Chondrocyte (in vitro differentiated cells): ENCODE data around the gene TTLL5. TPM values are rescaled to one million over a fixed set of nuclear protein-coding genes. Genes with fewer than 3 reads are reported as not detected.

ENCODE experiments used
- DNase-seq: peaks from one replicate; pipeline ENCODE4 v3.0.0; 2021; ENCODE audit warnings: mixed read lengths, low spot score
- H3K27ac Mint-ChIP-seq: one replicate; pipeline ENCODE4 v1.8.0; 2021; ENCODE audit warnings: mild to moderate bottlenecking, moderate library complexity, mixed read lengths; ENCODE audit not compliant: unreplicated experiment
- H3K27me3 Mint-ChIP-seq: 2 replicates; pipeline ENCODE4 v1.8.0; 2021; ENCODE audit warnings: low read depth, mixed read lengths
- H3K36me3 Mint-ChIP-seq: 2 replicates; pipeline ENCODE4 v1.8.0; 2021; ENCODE audit warnings: low read depth, mixed read lengths
- H3K4me1 Mint-ChIP-seq: 2 replicates; pipeline ENCODE4 v1.8.0; 2021; ENCODE audit warnings: low read depth, mild to moderate bottlenecking, mixed read lengths
- H3K4me3 Mint-ChIP-seq: one replicate; pipeline ENCODE4 v1.8.0; 2021; ENCODE audit warnings: mild to moderate bottlenecking, moderate library complexity, mixed read lengths; ENCODE audit not compliant: unreplicated experiment
- H3K9me3 Mint-ChIP-seq: 2 replicates; pipeline ENCODE4 v1.8.0; 2021; ENCODE audit warnings: low read depth, mixed read lengths
- CTCF ChIP-seq: fragments of 200-600 bp; sonication (generic); IDR thresholded peaks from 2 replicates; pipeline ENCODE4 v1.5.0; 2021; ENCODE audit warnings: antibody characterized with exemption, mild to moderate bottlenecking, moderate library complexity
- total RNA-seq: library from RNA; stranded (reverse); gene quantifications from 3 replicates; pipeline ENCODE4 v1.2.1, GENCODE V29; 2021

TTLL5 gene
- total RNA-seq, 1 donor from 2014 or later = 22.1 TPM

GRCh38 chr14:75927564-75928087 is 266.6 kb downstream of the TTLL5 start:
- Mint-ChIP-seq H3K36me3 (peaks cover 9% of the 10 kb centered on the region), H3K9me3 (no peaks in the 10 kb centered on the region), H3K4me1 (no peaks in the 10 kb centered on the region), H3K27ac (no peak overlapping the region), H3K4me3 (no peak overlapping the region), H3K27me3 (no peaks in the 10 kb centered on the region)
- no peak for DNase-seq
- no peak for TF ChIP-seq CTCF

- peaks cover 11% of the 10 kb centered on the region for H3K36me3 Mint-ChIP-seq
- H3K9me3 Mint-ChIP-seq = no peaks in the 10 kb centered on the region
- no peak overlapping the region for H3K27ac Mint-ChIP-seq
- no peak for TF ChIP-seq CTCF
- H3K4me1 Mint-ChIP-seq = no peaks in the 10 kb centered on the region
- no peaks in the 10 kb centered on the region for H3K27me3 Mint-ChIP-seq
- DNase-seq = no peak
- no peak overlapping the region for H3K4me3 Mint-ChIP-seq
Observed at GRCh38 chr14:75928690-75929181, 267.7 kb downstream of the TTLL5 start.

GRCh38 chr14:75933712-75934296 is 272.8 kb downstream of the TTLL5 start:
- TF ChIP-seq CTCF = no peak
- no peak overlapping the region for H3K27ac Mint-ChIP-seq

GRCh38 chr14:75934998-75935628 is 274.1 kb downstream of the TTLL5 start:
- Mint-ChIP-seq H3K36me3 (peaks cover 11% of the 10 kb centered on the region), H3K27me3 (no peaks in the 10 kb centered on the region), H3K27ac (no peak overlapping the region), H3K4me3 (no peak overlapping the region), H3K4me1 (peaks cover 4% of the 10 kb centered on the region), H3K9me3 (no peaks in the 10 kb centered on the region)
- no peak for TF ChIP-seq CTCF
- DNase-seq = no peak

More at GRCh38 chr14:75933712-75934296, 272.8 kb downstream of the TTLL5 start:
- Mint-ChIP-seq H3K4me1 (no peaks in the 10 kb centered on the region), H3K4me3 (no peak overlapping the region), H3K36me3 (peaks cover 11% of the 10 kb centered on the region), H3K27me3 (no peaks in the 10 kb centered on the region), H3K9me3 (no peaks in the 10 kb centered on the region)
- no peak for DNase-seq

- DNase-seq = no peak
- no peaks in the 10 kb centered on the region for H3K9me3 Mint-ChIP-seq
- H3K27me3 Mint-ChIP-seq = no peaks in the 10 kb centered on the region
- peaks cover 11% of the 10 kb centered on the region for H3K4me1 Mint-ChIP-seq
- no peak for TF ChIP-seq CTCF
- no peaks in the 10 kb centered on the region for H3K36me3 Mint-ChIP-seq
- H3K4me3 Mint-ChIP-seq = no peak overlapping the region
- H3K27ac Mint-ChIP-seq = no peak overlapping the region
Observed at GRCh38 chr14:75939200-75939599, 278.2 kb downstream of the TTLL5 start.
